ENCODE data around the gene RPS18. TPM values are rescaled to one million over a fixed set of nuclear protein-coding genes. Genes with fewer than 3 reads are reported as not detected.
A peak's percentile ranks its signal among the peaks of the same experiment; 100 is the strongest.

RPS18 gene
- total RNA-seq, 2 donors from 2014 or later = 1,188 to 1,719 TPM

GRCh38 chr6:33317669-33318425 is 46.0 kb downstream of the RPS18 start, which contains the start of gene ZBTB22:
Gene ZBTB22, minus strand, starts transcription at chr6:33317744. Its CDS starts 828 bp downstream, at chr6:33316916.
- no peaks in the 10 kb centered on the region for H3K9me3 ChIP-seq
- peak within 1 kb of the TSS; percentile 85 for H3K27ac ChIP-seq
- peaks cover 0 to 69% of the 10 kb centered on the region in 2 donors for H3K4me1 ChIP-seq
- DNase-seq (ENCODE audit: low spot score) = peak; percentile 100
- H3K36me3 ChIP-seq = peaks cover 28% of the 10 kb centered on the region
- H3K27me3 ChIP-seq = no peaks in the 10 kb centered on the region
- H3K4me3 ChIP-seq = peak within 1 kb of the TSS; percentile 47 to 62
- TF ChIP-seq CTCF (IDR thresholded peaks at IDR 0.05) = no peak

DNA sequence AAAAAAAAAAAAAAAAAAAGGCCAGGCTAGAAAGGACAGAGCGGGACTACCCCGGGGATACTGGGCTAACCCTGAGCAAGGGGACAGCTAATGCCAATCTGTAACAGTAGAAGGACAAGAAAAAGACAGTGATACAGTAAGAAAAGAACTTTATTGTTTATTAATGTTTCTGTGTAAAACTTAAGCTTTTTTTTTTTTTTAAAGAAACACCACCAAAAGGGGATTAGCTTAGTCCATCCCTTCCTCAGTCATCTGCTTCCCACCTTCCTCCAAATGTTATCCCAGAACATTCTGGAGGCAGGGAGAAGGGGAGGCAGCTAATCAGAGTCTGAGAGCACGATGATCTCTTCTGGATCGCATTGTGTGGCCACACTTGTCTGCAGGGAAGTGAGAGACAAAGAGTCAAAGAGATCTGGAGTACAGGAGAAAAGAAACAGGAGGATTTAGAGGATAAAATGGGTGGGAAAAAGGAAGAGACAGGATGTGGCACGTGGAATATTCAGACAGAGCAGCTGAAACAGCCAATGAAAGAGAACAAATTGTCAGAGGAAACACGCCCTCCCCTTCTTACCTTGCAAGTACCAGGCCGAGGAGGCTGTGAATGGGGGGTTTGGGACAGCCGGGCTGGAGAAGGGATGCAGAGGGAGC is 46.7 kb downstream of the RPS18 start:
- H3K27ac ChIP-seq = peak overlapping the region; percentile 85
- H3K4me1 ChIP-seq = peaks cover 0 to 68% of the 10 kb centered on the region in 2 donors
- H3K9me3 ChIP-seq = no peaks in the 10 kb centered on the region
- peak overlapping the region; percentile 47 to 62 for H3K4me3 ChIP-seq
- no peak for DNase-seq (ENCODE audit: low spot score)
- peaks cover 28% of the 10 kb centered on the region for H3K36me3 ChIP-seq
- TF ChIP-seq CTCF (IDR thresholded peaks at IDR 0.05) = no peak
- no peaks in the 10 kb centered on the region for H3K27me3 ChIP-seq

GRCh38 chr6:33319939-33320314 is 48.1 kb downstream of the RPS18 start:
- Histone ChIP-seq H3K36me3 (peaks cover 28% of the 10 kb centered on the region), H3K27ac (peak overlapping the region; percentile 46 to 89), H3K4me1 (peaks cover 0 to 68% of the 10 kb centered on the region in 2 donors), H3K27me3 (no peaks in the 10 kb centered on the region), H3K4me3 (no peak overlapping the region), H3K9me3 (no peaks in the 10 kb centered on the region)
- DNase-seq (ENCODE audit: low spot score) = no peak
- no peak for TF ChIP-seq CTCF (IDR thresholded peaks at IDR 0.05)

- Histone ChIP-seq H3K4me1 (peaks cover 0 to 65% of the 10 kb centered on the region in 2 donors), H3K4me3 (no peak overlapping the region), H3K9me3 (no peaks in the 10 kb centered on the region), H3K27me3 (no peaks in the 10 kb centered on the region), H3K36me3 (peaks cover 28% of the 10 kb centered on the region), H3K27ac (peak overlapping the region; percentile 46 to 89)
- peak; percentile 95 for DNase-seq (ENCODE audit: low spot score)
- TF ChIP-seq CTCF (IDR thresholded peaks at IDR 0.05) = no peak
Observed at GRCh38 chr6:33320315-33321181, 48.7 kb downstream of the RPS18 start.

GRCh38 chr6:33321227-33321626 is 49.4 kb downstream of the RPS18 start:
- Histone ChIP-seq H3K4me1 (peaks cover 0 to 63% of the 10 kb centered on the region in 2 donors), H3K27me3 (no peaks in the 10 kb centered on the region), H3K4me3 (peak overlapping the region in 1 of 2 donors; percentile 78), H3K36me3 (peaks cover 28% of the 10 kb centered on the region), H3K27ac (peak overlapping the region; percentile 46 to 89), H3K9me3 (no peaks in the 10 kb centered on the region)
- no peak for TF ChIP-seq CTCF (IDR thresholded peaks at IDR 0.05)
- DNase-seq (ENCODE audit: low spot score) = no peak

All from right atrium auricular region (tissue), 2 donors.